Stimulated activated CD4-positive, alpha-beta T cell treated with anti-CD3 and anti-CD28 coated beads, Interleukin-4, amount 100 ng/mL, for 24 hours (primary cell): Measurements from ENCODE around the gene SH2D3C.

ENCODE experiments used
- DNase-seq: peaks from one replicate; pipeline ENCODE4 v3.0.0-alpha.2; 2020

SH2D3C gene

DNA sequence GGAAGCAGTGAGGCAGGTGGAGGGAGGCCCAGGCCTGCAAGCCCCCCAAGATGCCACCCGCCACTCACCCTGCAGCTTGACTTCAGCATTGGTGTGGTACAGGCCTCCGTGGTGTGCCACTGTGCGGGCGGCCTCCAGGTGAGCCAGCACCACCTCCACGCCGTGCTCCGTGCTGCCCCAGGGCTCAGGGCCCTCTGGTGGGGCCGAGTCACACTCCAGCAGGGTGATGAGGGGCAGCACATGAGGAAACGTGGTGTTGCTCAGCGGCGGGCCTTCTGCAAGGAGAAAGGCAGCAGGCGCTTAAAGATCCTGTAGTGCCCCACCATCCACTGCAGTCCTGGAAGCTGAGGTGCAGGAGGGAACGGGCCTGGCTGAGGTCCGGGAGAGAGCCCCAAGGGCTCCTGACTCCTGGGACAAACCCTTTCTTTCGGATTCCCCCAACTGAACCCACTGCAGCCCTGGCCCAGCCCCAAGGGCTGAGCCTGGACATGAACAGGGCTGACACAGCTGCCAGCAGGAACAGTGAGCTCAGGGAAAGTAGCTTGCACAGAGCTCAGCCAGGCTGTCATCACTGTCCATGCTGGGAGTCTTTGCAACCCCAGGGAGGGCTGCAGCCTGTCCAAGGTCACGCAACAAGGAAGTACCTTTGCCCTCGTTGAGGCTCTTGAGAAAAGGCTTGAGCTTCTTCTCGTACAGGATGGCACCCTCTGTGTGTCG lies 38.7 kb downstream of the SH2D3C start:
- no peak for DNase-seq

DNA sequence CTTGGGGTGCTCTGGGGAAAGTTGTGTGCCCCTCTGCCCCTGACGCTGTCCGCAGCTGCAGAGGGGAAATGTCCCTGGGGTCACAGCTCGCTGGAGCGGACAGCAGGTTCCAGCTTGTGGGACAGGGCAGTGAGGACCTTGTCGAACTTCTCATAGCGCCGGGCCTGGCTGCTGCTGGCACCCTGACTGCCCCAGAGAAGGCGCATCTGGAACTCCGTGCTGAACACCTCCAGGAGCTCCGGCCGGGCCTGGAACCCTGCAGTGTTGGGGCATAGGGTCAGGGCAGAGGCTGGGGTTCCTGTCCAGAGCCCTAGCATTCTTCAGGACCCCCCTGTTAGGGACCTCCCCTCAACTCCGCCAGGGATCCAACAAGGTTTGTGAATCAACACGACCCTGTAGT lies 39.8 kb downstream of the SH2D3C start:
- no peak for DNase-seq

DNA sequence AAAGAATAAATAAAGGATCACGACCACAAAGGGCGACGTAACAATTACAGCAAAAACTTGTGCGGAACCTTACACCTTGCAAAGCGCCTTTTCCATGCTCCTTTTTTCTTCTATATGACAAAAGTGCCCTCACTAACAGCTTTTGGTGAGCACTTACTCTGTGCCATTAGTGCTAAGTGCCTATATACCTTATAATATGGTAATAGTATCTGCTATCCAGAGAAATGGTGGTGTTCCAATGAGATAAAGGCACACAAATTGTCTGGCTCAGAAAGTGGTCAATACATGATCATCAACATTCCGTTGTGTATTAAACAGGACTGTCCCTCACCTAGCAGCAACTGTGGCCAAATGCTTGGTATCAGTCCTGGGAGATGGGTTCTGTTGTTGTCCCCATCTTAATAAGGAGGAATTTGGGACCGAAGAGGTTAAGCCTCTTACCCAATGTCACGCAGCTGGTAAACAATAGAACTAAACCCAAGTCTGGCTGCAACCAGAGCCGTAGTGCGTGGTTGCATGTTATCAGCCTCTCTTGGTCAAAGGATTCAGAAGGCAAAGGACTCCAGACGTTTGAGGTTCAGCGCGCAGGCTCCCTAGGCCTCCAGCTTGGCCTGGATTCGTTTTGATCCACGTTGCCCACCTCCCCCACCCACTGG lies 42.8 kb downstream of the SH2D3C start:
- no peak for DNase-seq

DNA sequence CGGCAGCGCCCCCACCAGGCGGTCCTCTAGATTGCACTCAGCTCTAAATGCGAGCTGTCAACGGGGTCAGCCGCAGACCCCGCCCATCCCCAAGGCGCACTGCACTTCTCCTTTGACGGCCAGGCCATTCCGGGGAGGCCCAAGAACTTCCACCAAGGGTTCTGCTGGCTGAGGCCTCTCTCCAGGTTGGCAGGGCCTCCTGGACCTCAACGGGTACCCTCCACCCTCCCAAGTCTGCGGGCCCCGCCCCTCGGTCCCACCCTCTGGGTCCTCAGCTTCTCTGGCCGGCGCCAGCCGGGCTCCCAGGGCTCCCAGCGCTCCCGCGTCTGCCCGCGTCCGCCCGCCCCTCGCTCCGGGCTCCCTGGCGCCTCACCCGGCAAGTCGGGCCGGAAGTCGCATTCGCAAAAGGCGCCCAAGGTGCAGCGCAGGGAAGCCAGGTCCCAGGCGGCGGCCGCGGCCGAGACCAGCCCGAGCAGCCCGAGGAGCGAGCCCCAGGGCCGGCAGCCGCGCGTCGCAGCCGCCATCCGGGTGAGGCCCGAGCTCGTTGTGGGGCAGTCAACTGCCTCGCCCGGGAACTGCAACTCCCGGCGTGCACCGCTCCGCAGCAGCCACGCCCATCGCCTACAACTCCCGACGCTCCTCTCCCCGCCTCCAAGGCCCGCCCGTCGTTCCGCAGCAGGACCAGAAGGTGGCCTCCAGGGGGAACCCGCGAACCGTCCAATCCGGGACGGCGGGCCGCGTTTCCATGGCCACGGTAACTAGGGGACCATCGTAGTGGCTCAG lies 43.5 kb downstream of the SH2D3C start, which contains the start of gene TOR2A:
Gene TOR2A (minus strand): TSS at position 548 of the 783 bp plus-strand sequence. CDS start 24 bp downstream, at position 524.
- peak; percentile 99 for DNase-seq

DNA sequence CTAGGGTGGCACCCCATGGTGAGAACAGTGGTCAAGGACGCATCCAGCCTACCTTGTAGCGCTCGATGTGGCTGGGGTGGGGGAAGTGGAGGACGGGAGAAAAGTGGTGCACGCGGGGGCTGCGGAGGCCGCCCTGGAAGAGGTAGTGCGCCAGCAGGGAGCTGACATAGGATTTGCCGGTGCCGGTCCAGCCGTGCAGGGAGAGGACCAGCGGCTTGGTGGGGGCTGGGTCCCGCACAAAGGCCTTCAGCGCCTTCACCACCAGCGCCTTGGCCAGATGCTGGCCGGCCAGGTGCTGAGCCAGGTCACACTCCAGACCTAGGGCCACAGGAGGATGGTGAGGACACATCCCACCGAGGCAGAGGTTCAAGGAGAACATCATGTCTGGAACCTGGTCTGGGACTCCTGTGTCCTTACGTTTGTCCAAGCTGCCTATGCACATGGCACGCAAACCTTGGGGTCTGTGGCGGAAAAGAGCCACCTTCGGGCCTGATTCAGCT lies 44.2 kb downstream of the SH2D3C start:
- DNase-seq, result no peak

DNA sequence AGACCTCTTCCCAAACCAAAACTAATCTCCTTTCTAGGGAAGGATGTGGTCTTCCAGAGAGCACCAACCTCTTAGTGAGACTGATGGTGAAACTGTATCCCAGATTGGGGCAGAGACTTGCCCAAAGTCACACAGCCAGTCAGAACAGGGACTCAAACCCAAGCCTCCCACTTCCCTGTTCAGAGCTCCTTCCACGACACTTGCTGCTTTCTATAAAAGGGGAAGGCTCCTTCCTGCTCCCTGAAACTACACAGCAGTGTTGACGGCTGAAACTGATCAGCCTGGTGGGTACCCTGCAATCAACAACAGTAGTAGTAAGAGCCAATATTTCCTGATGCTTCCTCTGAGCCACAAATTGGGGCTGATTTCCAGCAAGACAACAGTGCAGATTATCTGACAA lies 44.9 kb downstream of the SH2D3C start:
- DNase-seq, result no peak

DNA sequence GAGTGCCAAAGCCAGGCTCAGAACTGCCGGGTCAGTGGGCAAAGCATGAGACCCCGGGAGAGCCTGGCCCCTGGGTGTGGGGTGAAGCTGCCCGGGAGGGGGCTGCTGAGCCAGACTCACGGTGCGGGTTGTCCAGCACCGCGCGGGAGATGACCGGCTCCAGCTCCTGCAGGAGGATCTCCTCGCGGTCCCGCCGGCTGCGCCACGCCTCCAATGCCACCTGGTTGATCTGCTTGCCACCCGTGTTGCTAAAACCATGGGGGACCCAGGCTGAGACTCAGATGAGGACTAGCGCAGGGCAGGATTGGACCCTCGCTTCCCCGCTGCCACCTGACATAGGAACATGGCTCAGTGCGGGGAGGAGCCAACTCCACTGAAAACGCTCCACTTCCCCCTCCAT lies 46.0 kb downstream of the SH2D3C start:
- no peak for DNase-seq

DNA sequence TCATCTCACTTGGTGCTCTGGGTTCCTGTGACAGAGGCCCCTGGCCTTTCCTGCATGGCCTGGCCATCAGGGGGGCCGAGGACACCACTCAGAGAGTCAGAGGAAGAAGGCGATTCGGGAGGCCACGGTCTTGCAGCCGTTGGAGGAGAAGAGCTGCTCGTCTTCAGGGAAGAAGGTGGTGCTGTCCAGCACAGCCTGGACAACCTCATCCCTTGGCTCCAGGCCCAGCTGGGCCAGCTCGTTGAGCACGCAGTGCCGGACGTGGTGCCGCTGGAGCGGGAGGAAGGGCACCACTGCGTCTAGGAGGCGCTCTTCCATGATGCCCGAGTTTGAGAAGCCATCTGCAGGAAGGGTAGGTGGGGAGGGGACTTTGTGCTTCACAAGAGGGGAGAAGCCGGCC lies 46.5 kb downstream of the SH2D3C start:
- DNase-seq, result no peak

DNA sequence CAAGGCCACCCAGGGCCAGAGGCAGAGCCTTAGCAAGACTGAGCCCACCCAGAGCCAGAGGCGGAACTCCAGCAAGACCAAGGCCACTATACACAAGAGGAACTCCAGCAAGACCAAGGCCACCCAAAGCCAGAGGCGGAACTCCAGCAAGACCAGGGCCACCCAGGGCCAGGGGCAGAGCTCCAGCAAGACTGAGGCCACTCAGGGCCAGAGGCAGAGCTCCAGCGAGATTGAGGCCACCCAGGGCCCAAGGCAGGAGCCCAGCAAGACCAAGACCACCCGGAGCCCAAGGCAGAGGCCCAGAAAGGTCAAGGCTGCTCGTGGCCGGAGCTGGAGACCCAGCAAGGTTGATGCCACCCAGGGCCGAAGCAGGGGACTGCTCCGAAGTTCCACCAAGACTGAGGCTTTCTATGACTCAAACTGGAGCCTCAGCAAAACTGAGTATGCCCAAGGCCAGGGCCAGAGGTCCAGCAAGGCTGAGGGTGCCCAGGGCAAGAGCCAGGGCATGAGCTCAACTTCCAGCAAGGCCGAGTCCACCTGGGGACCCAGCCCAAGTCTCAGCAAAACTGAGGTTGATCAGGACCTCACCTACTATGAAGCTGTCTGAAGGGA lies 47.6 kb downstream of the SH2D3C start:
- no peak for DNase-seq

DNA sequence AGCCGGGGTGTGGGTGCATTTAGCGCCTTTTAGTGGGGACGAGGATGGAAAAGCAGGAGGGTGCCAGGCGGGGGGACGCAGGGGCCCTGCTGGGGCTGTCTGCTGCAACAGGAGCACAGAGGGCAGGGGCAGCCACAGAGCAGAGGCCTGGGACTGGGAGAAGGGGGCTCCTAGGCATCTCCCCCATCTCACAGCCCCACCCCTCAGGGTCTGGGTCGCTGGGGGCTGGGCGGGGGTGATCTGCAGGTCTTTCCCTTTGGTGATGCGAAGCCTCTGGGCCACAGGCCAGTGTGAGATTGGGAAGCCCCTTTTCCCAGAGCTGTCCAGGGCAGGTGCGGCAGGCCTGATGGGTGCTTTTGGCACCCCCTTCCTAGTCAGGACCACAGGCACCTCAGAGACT lies 48.2 kb downstream of the SH2D3C start:
- DNase-seq, result no peak

DNA sequence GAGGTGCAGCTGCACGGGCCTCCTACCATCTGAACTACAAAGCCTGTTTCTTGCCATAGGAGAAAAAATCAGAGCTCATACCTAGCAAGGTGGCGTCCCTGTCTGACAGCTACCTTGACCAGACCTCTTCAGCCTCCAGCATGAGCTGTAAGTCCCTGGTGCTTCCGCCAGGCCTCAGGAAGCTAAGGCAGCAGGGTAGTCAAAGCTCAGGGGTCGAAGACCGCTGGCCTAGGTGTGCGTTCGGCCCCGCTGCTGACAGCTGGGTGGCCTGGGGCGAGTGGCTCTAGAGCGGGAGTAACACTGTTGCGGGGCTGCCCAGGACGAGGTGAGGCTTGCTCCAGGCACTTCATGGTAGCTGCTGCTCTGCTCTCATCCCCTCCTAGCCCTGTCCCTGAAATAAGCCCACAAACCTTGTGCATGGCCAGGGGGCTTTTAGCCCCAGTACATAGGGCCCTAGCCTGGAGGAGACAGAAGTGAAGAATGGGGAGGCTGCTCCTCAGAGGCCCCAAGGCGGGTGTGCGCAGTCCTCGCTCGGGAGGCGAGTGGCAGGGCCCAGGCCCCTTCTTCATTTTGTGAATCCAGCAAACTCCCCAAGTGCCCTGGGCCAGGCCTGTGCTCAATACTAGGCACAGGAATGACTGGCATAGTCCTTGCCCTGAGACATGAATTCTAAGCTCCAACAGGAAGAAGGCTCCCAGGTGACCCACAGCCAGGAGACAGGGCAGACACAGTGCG lies 48.8 kb downstream of the SH2D3C start:
- DNase-seq, result no peak

DNA sequence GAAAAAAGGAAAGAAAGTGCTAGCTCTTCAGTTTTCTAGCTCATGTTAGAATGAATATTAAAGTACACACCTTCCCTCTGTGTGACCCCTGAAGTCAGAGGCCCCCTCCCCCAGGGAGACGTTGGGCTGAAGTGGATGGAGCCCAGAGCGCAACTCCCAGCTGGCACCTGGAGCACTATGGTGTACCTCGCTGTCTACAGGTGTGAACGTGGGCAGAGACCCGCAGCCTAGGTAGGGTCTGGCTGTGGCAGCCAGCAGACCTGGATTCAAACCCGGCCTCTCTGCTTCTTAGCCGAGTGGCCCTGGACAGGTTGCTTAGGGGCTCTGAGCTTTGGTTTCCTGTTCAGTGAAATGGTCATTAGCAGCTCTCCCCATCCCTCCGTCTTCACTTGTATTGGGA lies 49.7 kb downstream of the SH2D3C start:
- DNase-seq, result no peak

DNA sequence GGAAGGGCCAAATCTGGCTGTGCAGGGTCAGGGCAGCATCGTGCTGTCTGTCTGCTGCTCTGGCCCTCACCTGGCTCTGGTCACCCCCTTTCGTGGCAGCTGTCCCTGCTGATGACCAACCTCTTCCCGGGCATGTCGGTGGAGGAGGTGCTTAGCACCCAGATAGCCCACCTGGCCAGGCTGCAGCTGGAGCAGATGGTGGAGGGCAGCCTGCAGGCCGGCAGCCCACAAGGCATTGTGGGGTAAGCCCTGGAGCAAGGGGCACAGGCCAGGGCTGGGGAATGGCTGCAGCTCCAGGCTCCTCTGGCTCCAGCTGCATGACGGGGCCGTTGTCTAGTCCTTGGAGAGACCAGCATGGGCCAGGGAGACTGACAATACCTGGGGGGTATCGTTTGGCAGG lies 51.6 kb downstream of the SH2D3C start:
- no peak for DNase-seq

DNA sequence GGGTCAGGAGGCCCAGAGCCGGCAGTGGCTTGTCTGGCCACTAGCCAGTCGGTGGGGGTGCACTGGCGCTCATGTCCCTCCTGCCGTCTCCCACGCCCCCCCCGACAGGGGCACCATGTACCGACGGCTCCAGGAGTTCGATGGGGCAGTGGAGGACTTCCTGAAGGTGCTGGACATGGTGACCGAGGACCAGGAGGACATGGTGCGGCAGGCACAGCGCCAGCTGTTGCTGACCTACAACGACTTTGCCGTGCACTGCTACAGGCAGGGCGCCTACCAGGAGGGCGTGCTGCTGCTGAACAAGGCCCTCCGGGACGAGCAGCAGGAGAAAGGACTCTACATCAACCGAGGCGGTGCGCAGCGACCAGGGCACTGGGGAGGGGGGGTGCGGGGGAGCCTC lies 54.5 kb downstream of the SH2D3C start:
- DNase-seq, result no peak

DNA sequence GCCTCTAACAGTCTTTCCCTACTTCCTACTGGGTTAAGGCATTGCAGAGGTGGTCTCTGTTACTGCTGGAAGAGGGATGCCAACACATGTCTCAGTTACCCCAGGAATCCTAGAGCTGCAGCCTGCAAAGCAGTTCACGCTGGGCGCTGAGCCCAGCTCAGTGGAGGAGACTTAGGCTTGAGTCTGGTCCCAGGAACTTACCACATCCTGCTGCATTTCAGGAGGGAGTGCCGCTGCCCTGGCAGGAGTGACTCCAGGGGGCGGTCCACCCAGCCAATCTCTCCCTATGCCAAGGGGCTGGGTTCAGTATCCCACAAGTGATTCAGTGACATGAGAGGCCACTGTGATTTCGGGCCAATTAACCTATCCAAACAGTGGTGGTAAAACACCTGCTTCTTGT lies 55.0 kb downstream of the SH2D3C start:
- DNase-seq, result no peak

DNA sequence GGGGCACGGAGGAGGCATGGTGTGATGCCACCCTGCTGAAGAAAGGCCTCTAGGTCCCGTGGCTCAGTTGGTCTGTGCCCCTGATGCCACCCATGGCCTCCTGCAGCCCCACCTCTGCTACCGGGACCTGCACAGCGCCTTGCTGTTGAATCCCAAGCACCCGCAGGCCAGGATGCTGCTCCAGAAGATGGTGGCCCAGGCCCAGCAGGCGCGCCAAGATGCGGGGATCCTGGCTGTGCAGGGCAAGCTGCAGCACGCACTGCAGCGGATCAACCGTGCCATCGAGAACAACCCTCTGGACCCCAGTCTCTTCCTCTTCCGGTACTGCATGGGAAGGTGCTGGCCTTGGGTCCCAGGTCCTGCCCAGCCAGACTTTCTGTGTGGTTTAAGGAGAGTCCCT lies 55.5 kb downstream of the SH2D3C start:
- no peak for DNase-seq

DNA sequence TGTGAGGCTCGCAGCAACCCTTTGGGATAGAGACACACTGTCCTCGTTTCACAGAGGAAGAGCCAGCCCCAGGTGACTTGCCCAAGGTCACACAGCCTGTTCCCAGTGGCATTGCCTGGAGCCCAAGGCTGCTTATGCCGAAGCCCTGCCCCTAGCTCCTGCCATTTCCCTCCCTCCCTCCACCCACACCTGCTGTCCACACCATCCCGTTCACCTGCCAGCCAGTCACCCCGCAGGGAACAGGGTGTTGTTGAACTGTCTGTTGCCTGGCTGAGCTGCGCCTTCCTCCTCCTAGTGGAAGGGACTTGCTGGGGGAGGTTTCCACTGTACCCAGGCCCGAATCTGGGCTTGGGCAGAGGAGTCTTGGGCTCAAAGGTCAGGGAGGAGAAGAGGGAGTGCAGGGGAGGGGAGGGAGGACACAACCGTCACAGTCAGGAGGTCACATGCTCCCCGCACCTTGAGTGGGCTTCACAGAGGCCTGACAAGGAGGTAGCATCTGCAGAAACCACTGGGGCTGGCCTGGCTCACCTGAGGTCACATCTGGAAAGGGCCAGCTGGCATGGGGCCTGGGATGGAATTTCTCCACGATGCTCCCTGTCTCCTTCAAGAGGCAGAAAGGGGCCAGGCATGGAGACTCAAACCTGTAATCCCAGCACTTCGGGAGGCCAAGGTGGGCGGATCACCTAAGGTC lies 56.3 kb downstream of the SH2D3C start:
- DNase-seq, result no peak

DNA sequence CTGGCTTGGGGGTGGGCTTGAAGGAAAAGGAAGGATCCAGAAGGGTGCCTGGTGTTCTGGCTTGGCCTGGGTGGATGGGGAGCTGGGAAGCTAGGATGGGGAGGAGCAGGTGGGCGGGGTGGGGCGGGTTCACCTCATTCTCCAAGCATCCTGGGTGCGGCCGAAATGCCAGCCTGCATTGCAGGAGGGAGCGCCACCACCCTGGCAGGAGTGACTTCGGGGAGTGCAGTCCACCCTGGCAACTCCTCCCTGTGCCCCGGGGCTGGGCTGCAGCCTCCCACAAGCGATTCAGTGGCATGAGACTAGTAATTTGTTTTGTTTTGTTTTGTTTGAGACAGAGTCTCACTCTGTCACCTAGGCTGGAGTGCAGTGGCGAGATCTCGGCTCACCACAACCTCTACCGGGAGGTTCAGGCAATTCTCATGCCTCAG lies 57.1 kb downstream of the SH2D3C start:
- DNase-seq, result no peak

DNA sequence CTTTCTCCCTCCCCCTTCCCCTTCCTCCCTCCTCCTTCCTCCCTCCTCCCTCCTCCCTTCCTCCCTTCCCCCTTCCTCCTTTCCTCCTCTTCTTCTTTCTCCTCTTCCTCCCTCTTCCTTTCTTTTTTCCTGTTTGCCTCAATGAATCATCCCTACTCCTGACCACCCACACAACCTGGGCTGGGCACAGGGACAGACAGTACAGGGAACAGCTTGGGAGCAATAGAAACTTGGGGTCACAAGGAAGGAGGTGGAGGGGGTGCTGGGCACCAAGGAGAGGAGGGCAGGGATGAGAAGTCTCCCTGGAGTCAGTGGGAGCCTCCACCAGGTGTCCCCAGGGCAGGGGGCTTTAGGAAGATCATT lies 57.6 kb downstream of the SH2D3C start:
- DNase-seq, result no peak

DNA sequence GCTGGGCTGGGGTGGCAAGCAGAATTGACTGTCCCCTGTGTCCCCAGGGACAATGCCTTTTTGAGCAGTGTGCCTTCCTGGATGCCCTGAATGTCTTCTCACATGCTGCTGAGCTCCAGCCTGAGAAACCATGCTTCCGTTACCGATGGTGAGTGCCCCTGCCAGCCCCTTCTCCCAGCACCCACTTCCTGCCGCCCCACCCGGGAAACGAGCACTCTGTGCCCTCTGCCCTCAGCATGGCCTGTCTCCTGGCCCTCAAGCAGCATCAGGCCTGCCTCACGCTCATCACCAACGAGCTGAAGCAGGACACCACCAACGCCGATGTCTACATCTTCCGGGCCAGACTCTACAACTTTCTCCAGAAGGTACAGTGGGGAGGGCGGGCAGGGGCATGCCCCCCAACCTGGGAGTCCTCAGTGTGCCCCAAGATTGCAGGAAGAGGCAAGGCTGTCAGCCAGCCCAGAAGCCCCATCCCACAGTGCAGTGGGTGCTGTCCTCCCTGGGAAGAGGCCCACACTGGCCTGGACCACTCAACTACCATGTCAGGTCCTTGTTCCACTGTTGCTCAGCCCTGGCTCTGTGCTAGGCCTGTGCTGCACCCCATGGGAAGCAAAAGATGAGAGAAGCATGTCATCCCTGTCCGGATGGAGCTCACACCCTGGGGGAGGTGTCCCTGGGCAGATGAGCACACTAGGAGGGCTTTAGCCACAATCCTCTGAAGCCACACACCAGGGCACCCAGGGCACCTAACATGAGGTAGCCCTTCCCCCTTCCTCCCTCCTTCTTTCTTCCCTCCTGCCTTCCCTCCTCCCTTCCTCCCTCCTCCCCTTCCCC lies 58.2 kb downstream of the SH2D3C start:
- DNase-seq, result no peak

DNA sequence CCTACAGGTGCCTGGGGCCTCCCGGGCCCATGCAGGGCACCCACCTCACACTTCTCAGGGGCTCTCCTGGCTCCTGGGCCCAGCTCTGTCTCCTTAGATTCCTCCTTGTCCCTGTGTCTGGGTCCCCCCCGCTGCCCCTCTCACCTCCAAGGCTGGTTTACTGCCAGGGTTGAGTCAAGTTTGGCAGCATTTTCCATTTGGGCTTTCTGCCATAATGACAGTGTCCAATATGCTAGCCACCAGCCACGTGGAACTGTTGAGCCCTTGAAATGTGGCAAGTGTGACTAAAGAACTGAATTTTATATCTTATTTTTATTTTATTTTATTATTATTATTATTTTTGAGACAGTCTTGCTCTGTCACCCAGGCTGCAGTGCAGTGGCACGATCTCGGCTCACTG lies 60.7 kb downstream of the SH2D3C start:
- DNase-seq, result no peak
